Activated T-helper 1 cell treated with Interleukin-2 at 50 U/mL for 16 hours (primary cell): ENCODE data around the gene VPS51.
"Not testable (repeated sequence)": the region's sequence is repeated elsewhere in the genome, so short reads cannot be mapped to it uniquely, and the experiment has no call there.

Experiments
- DNase-seq: peaks from one replicate; pipeline ENCODE4 v3.0.0-alpha.2; 2020; ENCODE audit warnings: low read depth

Gene VPS51

GRCh38 chr11:65134952-65135632 is 39.1 kb downstream of the VPS51 start:
- peak; percentile 72 for DNase-seq

- DNase-seq: no peak
Measured at GRCh38 chr11:65135633-65136145, 39.7 kb downstream of the VPS51 start.

- no peak for DNase-seq
Measured at GRCh38 chr11:65136515-65137096, 40.6 kb downstream of the VPS51 start.

GRCh38 chr11:65141896-65142494 is 46.0 kb downstream of the VPS51 start:
- DNase-seq: no peak

GRCh38 chr11:65147352-65148075 is 51.5 kb downstream of the VPS51 start:
- DNase-seq: no peak

- DNase-seq: no peak
Measured at GRCh38 chr11:65148657-65149056, 52.6 kb downstream of the VPS51 start.

- not testable (repeated sequence) for DNase-seq
Measured at GRCh38 chr11:65150131-65150508, 54.1 kb downstream of the VPS51 start.

GRCh38 chr11:65150509-65151299 is 54.7 kb downstream of the VPS51 start:
- no peak for DNase-seq

GRCh38 chr11:65151331-65151899 is 55.4 kb downstream of the VPS51 start:
- DNase-seq: no peak

- DNase-seq: no peak
Measured at GRCh38 chr11:65152122-65152521, 56.1 kb downstream of the VPS51 start.

- DNase-seq: no peak
Measured at GRCh38 chr11:65156256-65156655, 60.2 kb downstream of the VPS51 start.

- no peak for DNase-seq
Measured at GRCh38 chr11:65156926-65157325, 60.9 kb downstream of the VPS51 start.

- no peak for DNase-seq
Measured at GRCh38 chr11:65157336-65157735, 61.3 kb downstream of the VPS51 start.

- no peak for DNase-seq
Measured at GRCh38 chr11:65159012-65159411, 63.0 kb downstream of the VPS51 start.

- no peak for DNase-seq
Measured at GRCh38 chr11:65160643-65161042, 64.6 kb downstream of the VPS51 start.
